ENCODE measurements around the gene CTDSP2.
A peak's percentile ranks its signal among the peaks of the same experiment; 100 is the strongest.
"Not testable (repeated sequence)": the region's sequence is repeated elsewhere in the genome, so short reads cannot be mapped to it uniquely, and the experiment has no call there.

The CTDSP2 gene

GRCh38 chr12:57881035-57881434 lies 34.5 kb upstream of the CTDSP2 start:
- DNase-seq: not testable (repeated sequence)

GRCh38 chr12:57877876-57878275 lies 31.3 kb upstream of the CTDSP2 start:
- DNase-seq: no peak

DNA sequence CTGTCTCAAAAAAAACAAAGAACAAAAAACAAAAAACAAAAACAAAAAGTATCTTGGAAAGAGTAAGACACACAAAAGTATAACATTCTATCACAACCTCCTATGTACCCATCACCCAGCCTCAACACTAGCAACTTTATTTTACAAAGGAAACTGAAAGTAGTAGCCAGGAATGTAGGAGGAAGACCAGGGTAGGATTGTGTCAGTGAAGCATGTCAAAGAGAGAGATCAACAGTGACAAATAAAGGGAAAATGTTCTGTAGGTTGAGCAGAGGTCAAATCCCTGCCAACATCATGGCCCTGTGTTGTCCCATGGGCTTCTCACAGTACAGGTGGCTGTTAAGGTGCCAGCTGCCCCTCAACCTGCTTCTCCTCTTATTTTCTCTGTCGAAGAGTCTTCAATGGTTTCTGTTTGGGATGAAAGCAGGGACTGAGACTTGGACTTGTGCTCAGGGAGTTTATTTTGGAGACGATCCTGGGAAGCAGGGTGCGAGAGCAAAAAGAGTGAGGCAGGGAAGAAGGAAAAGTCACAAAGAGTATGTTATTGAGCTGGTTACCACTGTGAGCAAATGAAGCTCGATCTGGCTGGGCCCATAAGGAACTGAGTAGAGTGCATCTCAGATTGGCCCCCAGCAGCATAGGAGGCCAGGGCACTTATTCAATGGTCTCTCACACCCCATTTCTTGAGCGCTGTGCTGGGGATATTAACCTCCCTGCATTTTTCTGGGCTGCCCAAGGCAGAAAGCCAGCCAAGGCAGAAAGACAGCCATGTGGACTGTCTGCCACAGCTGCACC lies 29.4 kb upstream of the CTDSP2 start:
- no peak for DNase-seq

DNA sequence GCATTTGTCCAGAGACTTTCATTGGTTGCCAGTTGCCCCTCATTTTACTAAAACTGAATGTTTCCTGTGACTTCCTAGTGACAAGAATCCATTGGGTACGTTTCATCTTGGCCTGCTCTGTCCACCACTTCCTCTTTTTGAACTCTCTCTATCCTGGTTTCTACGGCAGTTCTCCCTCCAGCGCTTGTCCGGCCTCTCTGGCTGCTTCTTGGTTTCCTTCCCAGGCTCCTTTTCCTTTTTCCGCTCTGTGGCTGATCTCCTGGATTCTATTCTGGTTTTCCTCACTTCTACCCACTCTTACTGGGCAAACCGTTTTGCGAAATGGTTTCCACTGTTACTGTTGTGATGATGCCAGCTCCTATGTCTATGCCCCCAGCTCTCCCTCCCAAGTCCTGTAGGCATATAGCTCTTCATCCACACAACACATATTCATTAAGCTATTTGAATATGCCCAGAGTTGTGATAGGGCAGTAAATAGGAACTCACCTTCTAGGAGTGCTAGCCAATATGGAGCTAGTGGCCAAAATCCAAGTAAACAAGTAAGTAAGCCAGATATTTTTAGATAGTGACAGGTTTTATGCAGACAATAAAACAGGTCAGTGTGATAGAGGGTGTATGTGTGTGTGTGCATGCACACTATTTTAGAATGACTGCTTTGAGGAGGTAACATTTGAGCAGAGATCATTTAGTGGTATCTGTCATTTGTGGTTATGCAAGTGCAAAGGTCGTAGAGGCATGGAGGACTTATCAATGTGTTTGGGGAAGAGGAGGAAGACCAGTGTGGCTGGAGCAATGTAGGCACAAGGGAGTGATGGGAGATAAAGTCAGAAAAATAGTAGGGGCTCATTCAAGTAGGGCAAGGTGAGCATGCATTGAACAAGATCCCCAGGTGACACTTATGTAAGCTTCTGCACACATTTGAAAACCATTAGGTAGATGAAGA lies 27.9 kb upstream of the CTDSP2 start:
- DNase-seq: no peak

DNA sequence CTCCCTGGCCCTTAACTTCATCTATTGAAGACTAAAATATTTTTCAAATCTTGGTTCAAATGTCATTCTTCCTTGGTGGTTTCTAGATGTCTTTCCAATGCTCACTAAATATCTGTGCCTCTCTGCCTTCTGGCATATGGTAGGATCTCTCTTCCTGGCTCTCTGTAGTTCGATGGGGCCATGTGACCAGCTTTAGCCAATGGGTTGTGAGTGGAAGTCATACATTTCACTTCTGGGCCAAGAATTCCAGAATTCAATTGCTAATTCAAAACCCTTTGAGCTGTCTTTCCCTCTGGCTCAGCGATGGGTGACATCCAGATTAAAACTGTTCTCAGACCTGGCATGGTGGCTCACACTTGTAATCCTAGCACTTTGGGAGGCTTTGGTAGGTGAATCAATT lies 25.8 kb upstream of the CTDSP2 start:
- DNase-seq: no peak

- no peak for DNase-seq
These were observed 23.4 kb upstream of the CTDSP2 start for GRCh38 chr12:57869927-57870318.

GRCh38 chr12:57869298-57869926 lies 22.9 kb upstream of the CTDSP2 start:
- DNase-seq: no peak

- no peak for DNase-seq
These were observed 22.3 kb upstream of the CTDSP2 start for GRCh38 chr12:57868851-57869268.

GRCh38 chr12:57868221-57868620 lies 21.7 kb upstream of the CTDSP2 start:
- no peak for DNase-seq

GRCh38 chr12:57866308-57867019 lies 19.9 kb upstream of the CTDSP2 start:
- DNase-seq: no peak

- peak; percentile 68 for DNase-seq
These were observed 18.7 kb upstream of the CTDSP2 start for GRCh38 chr12:57865084-57865751.

DNA sequence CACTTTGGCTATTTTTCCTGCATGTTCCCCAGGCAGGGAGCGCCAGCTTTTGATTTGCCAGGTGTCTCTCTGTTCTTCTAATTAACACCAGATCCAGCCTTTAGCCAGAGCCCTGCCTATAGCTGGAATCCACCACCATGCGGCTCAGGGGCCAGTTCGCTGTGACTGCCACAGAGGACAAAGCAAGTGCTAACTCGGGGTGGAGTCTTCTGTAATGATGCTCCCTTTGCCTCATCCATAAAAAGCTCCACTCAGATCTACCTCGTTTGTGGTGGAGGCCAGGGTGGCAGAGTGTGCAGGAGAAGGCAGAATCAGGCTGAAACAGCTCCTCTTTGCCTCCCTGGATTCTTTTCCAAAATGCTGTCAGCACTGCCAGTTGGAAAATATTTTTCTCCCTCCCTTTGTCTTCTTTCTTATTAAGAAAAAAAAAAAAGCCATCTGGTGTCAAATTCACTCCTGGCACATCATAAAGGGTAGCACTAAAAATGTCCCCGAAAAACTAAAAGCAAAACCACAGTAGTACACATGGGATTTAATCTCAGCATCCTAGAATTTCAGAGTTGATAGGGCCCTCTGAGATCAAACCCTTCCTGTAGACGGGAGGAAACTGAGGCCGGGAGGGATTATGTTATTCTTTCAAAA lies 18.0 kb upstream of the CTDSP2 start:
- DNase-seq: no peak

GRCh38 chr12:57863676-57864075 lies 17.1 kb upstream of the CTDSP2 start:
- DNase-seq: no peak

DNA sequence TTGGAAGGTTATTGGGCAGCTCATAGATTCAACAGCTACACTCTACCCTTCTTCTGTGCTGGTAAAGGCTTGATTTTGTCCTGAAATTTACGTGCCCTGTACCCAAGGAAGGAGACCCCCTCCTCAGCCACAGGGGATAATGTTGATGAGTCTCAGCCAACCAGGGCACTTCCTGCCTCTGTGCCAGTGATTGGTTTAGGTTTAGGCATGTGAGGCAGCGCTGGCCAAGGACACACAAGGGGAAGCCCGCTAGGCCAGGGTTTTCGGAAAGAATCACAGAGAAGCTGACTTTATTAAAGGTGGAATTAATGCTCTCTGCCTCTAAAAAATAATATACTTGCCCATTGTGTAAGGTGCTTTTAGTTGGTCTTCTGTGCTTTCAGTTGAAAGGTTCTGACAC lies 15.4 kb upstream of the CTDSP2 start:
- no peak for DNase-seq

- DNase-seq: not testable (repeated sequence)
These were observed 14.4 kb upstream of the CTDSP2 start for GRCh38 chr12:57860883-57861282.

GRCh38 chr12:57859121-57859520 lies 12.6 kb upstream of the CTDSP2 start:
- no peak for DNase-seq

- not testable (repeated sequence) for DNase-seq
These were observed 11.6 kb upstream of the CTDSP2 start for GRCh38 chr12:57858123-57858522.

DNA sequence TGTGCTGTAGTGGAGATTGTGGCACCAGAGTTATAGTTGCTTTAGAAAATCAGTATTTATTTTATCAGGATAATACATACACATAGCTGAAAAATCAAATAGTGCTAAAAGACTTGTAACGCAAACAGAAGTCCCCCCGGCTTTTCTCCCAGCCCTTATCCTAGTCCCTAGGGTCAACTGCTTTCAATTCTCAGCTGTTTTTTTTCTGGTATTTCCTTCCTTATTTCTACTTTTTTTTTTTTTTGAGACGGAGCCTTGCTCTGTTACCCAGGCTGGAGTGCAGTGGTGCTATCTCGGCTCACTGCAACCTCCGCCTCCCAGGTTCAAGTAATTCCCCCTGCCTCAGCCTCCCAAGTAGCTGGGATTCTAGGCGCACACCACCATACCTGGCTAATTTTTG lies 8.4 kb upstream of the CTDSP2 start:
- no peak for DNase-seq

GRCh38 chr12:57853864-57854556 lies 7.5 kb upstream of the CTDSP2 start:
- DNase-seq: no peak

GRCh38 chr12:57852620-57853500 lies 6.3 kb upstream of the CTDSP2 start:
- DNase-seq: no peak
